Karpas-422 (cell line): ENCODE results near the gene KATNAL1. TPM values are rescaled to one million over a fixed set of nuclear protein-coding genes. Genes with fewer than 3 reads are reported as not detected.
"Not testable (repeated sequence)": the region's sequence is repeated elsewhere in the genome, so short reads cannot be mapped to it uniquely, and the experiment has no call there.

Experiments
- DNase-seq: peaks from one replicate; pipeline ENCODE4 v3.0.0-alpha.2; 2015
- H2AFZ ChIP-seq: fragments of 200-600 bp; sonication (generic); 2 replicates; pipeline ENCODE4 v1.6.1; 2014; ENCODE audit warnings: antibody characterized with exemption, low read length, mixed read lengths
- H3K27ac ChIP-seq: fragments of 200-600 bp; sonication (generic); 2 replicates; pipeline ENCODE4 v1.5.1; 2014; ENCODE audit warnings: mild to moderate bottlenecking, low read length, moderate library complexity
- H3K27me3 ChIP-seq: fragments of 200-600 bp; sonication (generic); 2 replicates; pipeline ENCODE4 v1.6.1; 2014; ENCODE audit warnings: low read length, mixed read lengths
- H3K36me3 ChIP-seq: fragments of 200-600 bp; sonication (generic); 2 replicates; pipeline ENCODE4 v1.6.1; 2014; ENCODE audit warnings: low read length, mixed read lengths; ENCODE audit not compliant: insufficient read depth
- H3K4me1 ChIP-seq: fragments of 200-600 bp; sonication (generic); 2 replicates; pipeline ENCODE4 v1.6.1; 2014; ENCODE audit warnings: mild to moderate bottlenecking, low read length, mixed read lengths
- H3K4me2 ChIP-seq: fragments of 200-600 bp; sonication (generic); 2 replicates; pipeline ENCODE4 v1.6.1; 2014; ENCODE audit warnings: low read length, low read depth, mild to moderate bottlenecking; ENCODE audit not compliant: poor library complexity, severe bottlenecking
- H3K4me3 ChIP-seq: fragments of 200-600 bp; sonication (generic); 2 replicates; pipeline ENCODE4 v1.5.1; 2014; ENCODE audit warnings: mild to moderate bottlenecking, antibody characterized with exemption, low read length, mixed read lengths
- H3K79me2 ChIP-seq: fragments of 200-600 bp; sonication (generic); 2 replicates; pipeline ENCODE4 v1.6.1; 2014; ENCODE audit warnings: mild to moderate bottlenecking, low read length, mixed read lengths
- H3K9ac ChIP-seq: fragments of 200-600 bp; sonication (generic); 2 replicates; pipeline ENCODE4 v1.6.0; 2014; ENCODE audit warnings: low read length
- H3K9me2 ChIP-seq: fragments of 200-600 bp; sonication (generic), shearing (Covaris generic); replicated peaks from 2 replicates; pipeline ENCODE4 v1.6.0; 2014; ENCODE audit warnings: mild to moderate bottlenecking, low read length, moderate library complexity; ENCODE audit not compliant: insufficient read depth
- H3K9me3 ChIP-seq: fragments of 300-700, 200-600 bp; sonication (generic); 2 replicates; pipeline ENCODE4 v1.6.1; 2014; ENCODE audit warnings: low read length, mixed read lengths
- H4K20me1 ChIP-seq: fragments of 200-600 bp; sonication (generic); 2 replicates; pipeline ENCODE4 v1.6.1; 2014; ENCODE audit warnings: mild to moderate bottlenecking, antibody characterized with exemption, low read length, low read depth; ENCODE audit not compliant: insufficient read depth
- total RNA-seq: library from RNA; depleted of rRNA; stranded (reverse); fragments of >200 nt; shearing (Covaris generic); gene quantifications from 2 replicates; pipeline ENCODE4 v1.2.3, GENCODE V29; 2014; ENCODE audit warnings: low replicate concordance

The KATNAL1 gene
- total RNA-seq, 1 experiment from 2014 or later, result 35.6 TPM

DNA sequence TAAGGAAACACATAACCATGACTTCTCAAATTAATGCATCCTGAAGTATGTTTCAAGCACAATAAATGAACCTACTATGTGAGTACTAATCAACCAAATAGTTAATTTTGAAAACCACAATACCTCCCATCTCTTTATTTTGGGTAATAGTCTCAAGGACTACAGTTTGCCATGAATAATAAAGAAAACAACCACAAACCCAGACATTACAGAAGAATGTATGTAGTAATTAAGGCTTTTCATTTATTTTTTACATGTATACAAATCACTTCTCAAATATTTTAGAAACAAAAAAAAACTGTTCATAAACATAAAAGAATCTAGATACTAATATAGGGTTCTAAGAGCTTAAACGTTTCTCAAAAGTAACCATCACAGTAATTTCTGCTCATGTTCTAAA lies 6.8 kb downstream of the KATNAL1 start:
- no peak for DNase-seq
- Histone ChIP-seq H4K20me1 (no peaks in the 10 kb centered on the region), H3K79me2 (peaks cover 100% of the 10 kb centered on the region), H3K9ac (no peak overlapping the region), H3K36me3 (peaks cover 8% of the 10 kb centered on the region; the same call in 1 of the 2 replicates), H3K27ac (no peak overlapping the region), H2AFZ (no peak overlapping the region), H3K27me3 (no peaks in the 10 kb centered on the region), H3K4me3 (no peak overlapping the region), H3K4me2 (no peak overlapping the region), H3K4me1 (peaks cover 50% of the 10 kb centered on the region), H3K9me2 (no peaks in the 10 kb centered on the region), H3K9me3 (no peaks in the 10 kb centered on the region)

DNA sequence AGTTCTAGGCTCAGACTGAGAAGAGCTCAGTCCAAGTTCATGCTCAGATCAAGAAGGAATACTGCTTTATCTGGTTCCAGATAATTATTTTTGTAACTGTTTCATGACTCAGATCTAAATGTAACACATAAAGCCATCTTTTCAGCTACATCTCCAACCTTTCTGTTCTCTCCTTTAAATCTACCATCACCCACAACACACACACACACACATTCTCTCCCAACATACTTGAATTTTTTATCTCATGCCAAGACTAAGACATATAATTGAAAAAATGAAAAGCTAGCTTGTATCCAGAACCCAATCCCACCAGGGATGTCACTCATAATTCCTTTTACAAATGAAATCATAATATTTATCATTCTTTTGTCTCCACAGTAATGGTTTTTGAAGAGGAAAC lies 7.6 kb downstream of the KATNAL1 start:
- Histone ChIP-seq H3K9me2 (no peaks in the 10 kb centered on the region), H3K4me3 (no peak overlapping the region), H2AFZ (no peak overlapping the region), H3K9ac (no peak overlapping the region), H3K4me2 (no peak overlapping the region), H3K4me1 (peaks cover 47% of the 10 kb centered on the region), H4K20me1 (no peaks in the 10 kb centered on the region), H3K27me3 (no peaks in the 10 kb centered on the region), H3K79me2 (peaks cover 100% of the 10 kb centered on the region), H3K27ac (0 out of 2 replicates have a peak overlapping the region, but pooled peaks have one; percentile 13), H3K36me3 (peaks cover 8% of the 10 kb centered on the region; the same call in 1 of the 2 replicates), H3K9me3 (no peaks in the 10 kb centered on the region)
- no peak for DNase-seq

DNA sequence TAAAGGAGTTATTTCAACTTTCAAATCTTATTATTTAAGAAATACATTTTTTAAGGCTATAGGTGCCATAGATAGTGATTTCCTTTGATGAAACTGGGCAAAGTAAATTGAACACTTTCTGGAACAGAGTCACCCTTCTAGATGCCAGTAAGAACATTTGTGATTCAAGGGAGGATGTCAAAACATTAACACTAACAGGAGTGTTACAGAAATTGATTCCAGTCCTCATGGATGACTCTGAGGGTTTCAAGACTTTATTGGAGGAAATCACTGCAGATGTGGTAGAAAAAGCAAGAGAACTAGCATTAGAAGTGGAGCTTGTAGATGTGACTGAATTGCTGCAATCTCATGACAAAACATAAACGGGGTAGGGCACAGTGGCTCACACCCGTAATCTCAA lies 12.2 kb downstream of the KATNAL1 start:
- no peak overlapping the region for H2AFZ ChIP-seq
- H3K9me3 ChIP-seq, result no peaks in the 10 kb centered on the region
- H3K36me3 ChIP-seq, result peaks cover 8% of the 10 kb centered on the region; the same call in 1 of the 2 replicates
- peaks cover 100% of the 10 kb centered on the region for H3K79me2 ChIP-seq
- peaks cover 51% of the 10 kb centered on the region for H3K4me1 ChIP-seq
- H3K27ac ChIP-seq, result peak overlapping the region; percentile 17
- no peak overlapping the region for H3K4me3 ChIP-seq
- no peaks in the 10 kb centered on the region for H4K20me1 ChIP-seq
- no peaks in the 10 kb centered on the region for H3K9me2 ChIP-seq
- no peak overlapping the region for H3K4me2 ChIP-seq
- H3K9ac ChIP-seq, result no peak overlapping the region
- DNase-seq, result no peak
- H3K27me3 ChIP-seq, result no peaks in the 10 kb centered on the region

DNA sequence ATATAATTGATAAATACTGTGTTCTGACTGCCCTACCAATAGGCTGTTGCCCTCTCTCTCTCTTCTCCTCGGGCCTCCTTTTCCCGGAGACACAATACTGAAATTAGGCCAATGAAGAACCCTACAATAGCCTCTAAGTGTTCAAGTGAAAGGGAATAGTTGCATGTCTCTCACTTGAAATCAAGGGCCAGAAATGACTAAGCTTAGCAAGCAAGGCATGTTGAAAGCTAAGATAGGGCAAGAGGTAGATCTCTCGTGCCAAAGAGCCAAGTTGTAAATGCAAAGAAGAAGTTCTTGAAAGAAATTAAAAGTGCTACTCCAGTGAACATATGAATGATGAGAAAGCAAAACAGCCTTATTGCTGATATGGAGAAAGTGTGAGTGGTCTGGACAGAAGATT lies 13.3 kb downstream of the KATNAL1 start:
- H3K9me3 ChIP-seq, result no peaks in the 10 kb centered on the region
- no peaks in the 10 kb centered on the region for H4K20me1 ChIP-seq
- peak overlapping the region; percentile 17 for H3K27ac ChIP-seq
- no peak for DNase-seq
- H2AFZ ChIP-seq, result no peak overlapping the region
- H3K4me3 ChIP-seq, result no peak overlapping the region
- H3K4me1 ChIP-seq, result peaks cover 58% of the 10 kb centered on the region
- H3K27me3 ChIP-seq, result no peaks in the 10 kb centered on the region
- H3K9me2 ChIP-seq, result no peaks in the 10 kb centered on the region
- H3K9ac ChIP-seq, result no peak overlapping the region
- no peak overlapping the region for H3K4me2 ChIP-seq
- peaks cover 100% of the 10 kb centered on the region for H3K79me2 ChIP-seq
- H3K36me3 ChIP-seq, result 0 out of 2 replicates have a peak, but pooled peaks cover 5% of the 10 kb centered on the region

DNA sequence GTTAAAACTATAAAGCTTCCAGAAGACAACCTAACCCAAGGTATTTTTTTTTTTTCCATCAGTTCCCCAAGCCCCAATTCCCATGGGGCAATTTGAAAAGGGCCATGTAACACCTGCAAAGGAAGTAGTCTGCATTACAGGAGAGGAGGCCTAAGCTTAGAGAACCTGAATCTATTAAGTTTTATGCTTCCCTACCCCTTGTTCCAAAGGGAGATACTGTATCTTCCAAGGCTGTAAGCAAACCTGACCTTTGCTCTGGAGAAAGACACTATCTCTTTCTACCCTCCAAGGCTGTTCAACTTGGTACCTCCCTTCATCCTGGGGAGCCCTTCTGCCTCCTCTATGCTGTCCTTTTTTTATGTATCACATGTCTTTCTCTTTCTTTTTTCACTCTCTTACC lies 15.0 kb downstream of the KATNAL1 start:
- Histone ChIP-seq H3K4me2 (peak overlapping the region; percentile 28), H3K9ac (no peak overlapping the region), H3K27ac (peak overlapping the region; percentile 62), H3K27me3 (no peaks in the 10 kb centered on the region), H3K9me2 (no peaks in the 10 kb centered on the region), H3K4me1 (peaks cover 61% of the 10 kb centered on the region), H4K20me1 (no peaks in the 10 kb centered on the region), H3K36me3 (0 out of 2 replicates have a peak, but pooled peaks cover 7% of the 10 kb centered on the region), H3K79me2 (peaks cover 100% of the 10 kb centered on the region), H2AFZ (no peak overlapping the region), H3K9me3 (no peaks in the 10 kb centered on the region), H3K4me3 (no peak overlapping the region)
- DNase-seq, result peak; percentile 69

DNA sequence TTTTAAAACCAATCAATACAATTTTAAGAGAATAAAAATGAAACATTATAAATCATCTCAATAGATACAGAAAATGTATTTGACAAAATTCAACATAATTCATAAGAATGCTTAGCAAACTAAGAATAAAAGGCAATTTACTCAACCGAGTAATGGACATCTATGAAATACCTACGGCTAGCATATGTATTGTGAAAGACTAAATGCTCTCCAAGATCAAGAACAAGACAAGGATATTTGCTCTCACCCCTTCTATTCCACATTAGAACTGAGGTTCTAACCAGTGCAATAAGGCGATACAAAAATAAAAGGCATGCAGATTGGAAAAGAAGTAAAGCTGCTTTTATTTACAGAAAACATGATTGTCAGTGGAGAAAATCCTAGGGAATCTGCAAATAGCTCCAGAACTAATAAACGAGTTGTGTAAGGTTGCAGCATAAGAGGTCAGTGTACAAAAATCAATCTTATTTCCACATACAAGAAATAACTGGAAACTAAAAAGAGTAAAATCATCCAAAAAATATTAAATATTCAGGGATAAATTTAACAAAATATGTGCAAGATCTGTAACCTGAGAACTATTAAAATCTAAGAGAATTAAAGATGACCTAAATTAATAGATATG lies 16.4 kb downstream of the KATNAL1 start:
- no peaks in the 10 kb centered on the region for H3K27me3 ChIP-seq
- H3K9ac ChIP-seq, result no peak overlapping the region
- no peaks in the 10 kb centered on the region; the same call in 1 of the 2 replicates for H3K9me3 ChIP-seq
- H3K79me2 ChIP-seq, result peaks cover 100% of the 10 kb centered on the region
- peaks cover 14% of the 10 kb centered on the region; the same call in 1 of the 2 replicates for H3K36me3 ChIP-seq
- H3K27ac ChIP-seq, result peak overlapping the region; percentile 3; the same call in 1 of the 2 replicates
- H2AFZ ChIP-seq, result no peak overlapping the region
- H3K4me3 ChIP-seq, result no peak overlapping the region
- H4K20me1 ChIP-seq, result no peaks in the 10 kb centered on the region
- H3K4me1 ChIP-seq, result peaks cover 61% of the 10 kb centered on the region
- H3K4me2 ChIP-seq, result no peak overlapping the region
- no peaks in the 10 kb centered on the region for H3K9me2 ChIP-seq
- no peak for DNase-seq

DNA sequence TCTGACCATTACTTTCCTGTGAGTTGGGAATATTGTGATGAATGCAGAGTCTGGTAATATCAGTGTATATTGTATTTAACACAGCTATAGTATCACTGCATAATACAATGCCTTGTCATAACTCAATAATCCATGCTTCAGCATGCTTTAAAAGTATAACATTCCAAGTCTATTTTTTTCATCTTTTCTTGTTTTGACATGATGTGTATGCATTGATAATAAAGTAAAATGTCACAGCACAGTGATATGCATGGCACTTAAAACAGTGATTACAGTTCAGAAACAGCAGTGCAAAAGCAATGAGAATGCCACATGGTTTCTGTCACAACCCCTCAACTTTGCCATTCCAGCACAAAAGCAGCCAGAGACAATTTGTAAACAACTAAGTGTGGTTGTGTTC lies 17.8 kb downstream of the KATNAL1 start:
- Histone ChIP-seq H4K20me1 (no peaks in the 10 kb centered on the region), H3K9me3 (no peaks in the 10 kb centered on the region; the same call in 1 of the 2 replicates), H3K27ac (peak overlapping the region; percentile 29; the same call in 1 of the 2 replicates), H2AFZ (no peak overlapping the region), H3K27me3 (no peaks in the 10 kb centered on the region), H3K9ac (no peak overlapping the region), H3K9me2 (no peaks in the 10 kb centered on the region), H3K79me2 (peaks cover 100% of the 10 kb centered on the region), H3K4me2 (no peak overlapping the region), H3K4me3 (no peak overlapping the region), H3K36me3 (peaks cover 14% of the 10 kb centered on the region; the same call in 1 of the 2 replicates), H3K4me1 (peaks cover 53% of the 10 kb centered on the region)
- DNase-seq, result no peak

DNA sequence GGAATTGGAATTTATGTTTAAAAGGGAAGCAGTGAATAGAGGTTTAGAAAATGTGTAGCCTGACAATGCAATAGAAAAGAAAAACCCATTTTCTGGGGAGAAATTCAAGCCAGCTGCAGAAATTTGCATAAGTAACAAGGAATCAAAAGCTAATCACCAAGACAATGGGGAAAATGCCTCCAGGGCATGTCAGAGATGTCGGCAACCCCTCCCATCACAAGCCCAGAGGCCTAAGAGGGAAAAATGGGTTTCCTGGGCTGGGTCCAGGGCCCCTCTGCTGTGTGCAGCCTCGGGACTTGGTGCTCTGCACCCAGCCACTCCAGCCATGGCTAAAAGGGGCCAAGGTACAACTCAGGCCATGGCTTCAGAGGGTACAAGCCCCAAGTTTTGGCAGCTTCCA lies 21.3 kb downstream of the KATNAL1 start:
- peaks cover 83% of the 10 kb centered on the region for H3K79me2 ChIP-seq

More for the DNA sequence above, 21.3 kb downstream of the KATNAL1 start:
- DNase-seq, H3K27ac ChIP-seq, H3K4me3 ChIP-seq, H3K9ac ChIP-seq, H3K27me3 ChIP-seq, H4K20me1 ChIP-seq, H2AFZ ChIP-seq, H3K4me2 ChIP-seq, H3K9me2 ChIP-seq, H3K9me3 ChIP-seq: not testable (repeated sequence)
- H3K4me1 ChIP-seq, result peaks cover 26% of the 10 kb centered on the region
- peaks cover 21% of the 10 kb centered on the region for H3K36me3 ChIP-seq
